Thoracic aorta (tissue), 2 donors: ENCODE data around the gene CCDC34. TPM values are rescaled to one million over a fixed set of nuclear protein-coding genes. Genes with fewer than 3 reads are reported as not detected.
A peak's percentile ranks its signal among the peaks of the same experiment; 100 is the strongest.

Experiments
- ATAC-seq: fragments of 150-250 bp; one replicate; pipeline ENCODE4 v1.8.0; 2017; ENCODE audit warnings: low read depth; ENCODE audit not compliant: insufficient number of reproducible peaks, low FRiP score
- DNase-seq: peaks from one replicate; pipeline ENCODE4 v3.0.0-alpha.2; 2020; ENCODE audit warnings: low spot score
- H3K27ac ChIP-seq, 2 donors: fragments of 200-600 bp; sonication (generic); 1 replicate in 1 of 2; 2 replicates in 1 of 2; pipeline ENCODE4 v1.5.1; 2016; ENCODE audit warnings: mild to moderate bottlenecking in 2 of 2, moderate library complexity in 2 of 2
- H3K27me3 ChIP-seq: fragments of 200-600 bp; sonication (generic); replicated peaks from 2 replicates; pipeline ENCODE4 v1.6.0; 2016; ENCODE audit warnings: mild to moderate bottlenecking; ENCODE audit not compliant: insufficient read depth
- H3K36me3 ChIP-seq: fragments of 200-600 bp; sonication (generic); one replicate; pipeline ENCODE4 v1.5.1; 2016
- H3K4me1 ChIP-seq, 2 donors: fragments of 200-600 bp; sonication (generic); 1 replicate in 1 of 2; 2 replicates in 1 of 2; pipeline versions ENCODE4 v1.5.1 to v1.6.0; 2016; ENCODE audit warnings: low read depth in 2 of 2, mild to moderate bottlenecking in 1 of 2; ENCODE audit not compliant: control insufficient read depth in 1 of 2
- H3K4me3 ChIP-seq: fragments of 200-600 bp; sonication (generic); 2 replicates; pipeline ENCODE4 v1.5.1; 2016; ENCODE audit warnings: mild to moderate bottlenecking
- H3K9me3 ChIP-seq: fragments of 200-600 bp; sonication (generic); 2 replicates; pipeline ENCODE4 v1.5.1; 2016
- total RNA-seq, 2 donors: library from RNA; depleted of rRNA; stranded (reverse); fragments of >200 nt; gene quantifications; one replicate each; pipeline versions ENCODE4 v1.1.0 to v1.2.3, GENCODE V29; 2016
- TF ChIP-seq, protein P1 (sequence below): fragments of 200-600 bp; sonication (generic); IDR thresholded peaks from one replicate; pipeline ENCODE4 v1.5.1; 2019; ENCODE audit warnings: antibody characterized with exemption

The CCDC34 gene
- total RNA-seq, 2 donors from 2014 or later, result 1.5 to 2.3 TPM

DNA sequence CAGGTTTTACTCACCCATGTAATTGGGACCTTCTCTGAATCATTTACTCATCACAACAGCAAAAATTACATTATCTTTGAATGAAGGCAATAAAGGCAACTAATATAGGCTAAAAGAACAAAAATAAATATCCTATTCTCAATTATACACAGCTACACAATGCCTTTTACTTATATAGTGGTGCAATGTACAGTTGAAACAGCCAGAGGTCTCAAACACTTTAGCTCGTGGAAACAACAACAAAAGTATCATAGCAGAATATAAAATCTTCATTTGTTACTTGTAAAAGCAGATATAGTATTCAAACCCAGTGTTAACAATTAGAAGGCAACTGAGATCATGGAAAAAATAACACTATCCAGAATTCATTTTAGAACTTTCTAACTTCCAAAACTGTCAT, 20.6 kb upstream of the CCDC34 start:
- TF ChIP-seq, protein P1, sequence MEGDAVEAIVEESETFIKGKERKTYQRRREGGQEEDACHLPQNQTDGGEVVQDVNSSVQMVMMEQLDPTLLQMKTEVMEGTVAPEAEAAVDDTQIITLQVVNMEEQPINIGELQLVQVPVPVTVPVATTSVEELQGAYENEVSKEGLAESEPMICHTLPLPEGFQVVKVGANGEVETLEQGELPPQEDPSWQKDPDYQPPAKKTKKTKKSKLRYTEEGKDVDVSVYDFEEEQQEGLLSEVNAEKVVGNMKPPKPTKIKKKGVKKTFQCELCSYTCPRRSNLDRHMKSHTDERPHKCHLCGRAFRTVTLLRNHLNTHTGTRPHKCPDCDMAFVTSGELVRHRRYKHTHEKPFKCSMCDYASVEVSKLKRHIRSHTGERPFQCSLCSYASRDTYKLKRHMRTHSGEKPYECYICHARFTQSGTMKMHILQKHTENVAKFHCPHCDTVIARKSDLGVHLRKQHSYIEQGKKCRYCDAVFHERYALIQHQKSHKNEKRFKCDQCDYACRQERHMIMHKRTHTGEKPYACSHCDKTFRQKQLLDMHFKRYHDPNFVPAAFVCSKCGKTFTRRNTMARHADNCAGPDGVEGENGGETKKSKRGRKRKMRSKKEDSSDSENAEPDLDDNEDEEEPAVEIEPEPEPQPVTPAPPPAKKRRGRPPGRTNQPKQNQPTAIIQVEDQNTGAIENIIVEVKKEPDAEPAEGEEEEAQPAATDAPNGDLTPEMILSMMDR, result no peak
- peaks cover 3% of the 10 kb centered on the region for H3K36me3 ChIP-seq
- peak overlapping the region; percentile 66 for H3K4me3 ChIP-seq
- no peak for ATAC-seq
- peak overlapping the region in 1 of 2 donors; percentile 48 for H3K27ac ChIP-seq
- no peaks in the 10 kb centered on the region for H3K9me3 ChIP-seq
- no peak for DNase-seq
- H3K4me1 ChIP-seq, result peaks cover 22 to 53% of the 10 kb centered on the region in 2 donors
- H3K27me3 ChIP-seq, result no peaks in the 10 kb centered on the region

DNA sequence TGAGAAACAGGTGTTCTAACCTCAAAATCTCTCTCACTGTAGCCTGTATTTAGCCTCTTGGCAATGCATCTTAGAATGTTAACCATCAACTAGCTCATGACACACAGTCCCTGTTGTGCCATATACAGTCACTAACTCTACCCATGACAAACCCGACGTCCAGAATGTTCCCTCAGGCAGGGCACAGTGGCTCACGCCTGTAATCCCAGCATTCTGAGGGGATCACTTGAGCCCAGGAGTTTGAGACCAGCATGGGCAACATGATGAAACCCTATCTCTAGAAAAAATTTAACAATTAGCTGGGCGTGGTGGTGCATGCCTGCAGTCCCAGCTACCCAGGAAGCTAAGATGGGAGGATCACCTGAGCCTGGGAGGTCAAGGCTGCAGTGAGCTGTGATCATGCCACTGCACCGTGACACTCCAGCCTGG, 18.2 kb upstream of the CCDC34 start:
- TF ChIP-seq, protein P1, result no peak
- ATAC-seq (no peak), DNase-seq (no peak)
- Histone ChIP-seq H3K36me3 (peaks cover 3% of the 10 kb centered on the region), H3K9me3 (no peaks in the 10 kb centered on the region), H3K27me3 (no peaks in the 10 kb centered on the region), H3K4me3 (no peak overlapping the region), H3K4me1 (peaks cover 8 to 32% of the 10 kb centered on the region in 2 donors), H3K27ac (no peak overlapping the region)

DNA sequence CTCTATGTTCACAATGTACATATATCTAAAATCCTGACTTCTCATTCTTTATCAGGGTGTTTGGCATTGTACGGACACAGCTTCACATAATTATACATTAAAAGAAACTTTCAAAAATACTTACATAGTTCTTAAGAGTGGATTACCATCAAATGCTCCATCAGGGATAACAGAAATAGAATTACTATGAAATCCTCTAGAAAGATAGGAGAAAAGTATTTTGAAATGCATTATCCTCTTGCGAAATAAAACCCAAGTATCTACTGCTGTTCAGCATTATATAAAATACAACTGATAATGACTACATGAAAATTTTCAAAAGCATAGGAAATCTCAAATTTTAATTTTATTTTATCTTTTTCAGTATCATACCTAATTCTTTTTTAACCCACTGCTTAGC, 17.8 kb upstream of the CCDC34 start:
- Histone ChIP-seq H3K27me3 (no peaks in the 10 kb centered on the region), H3K4me1 (peaks cover 3 to 27% of the 10 kb centered on the region in 2 donors), H3K9me3 (no peaks in the 10 kb centered on the region), H3K4me3 (no peak overlapping the region), H3K27ac (no peak overlapping the region), H3K36me3 (peaks cover 3% of the 10 kb centered on the region)
- no peak for DNase-seq
- TF ChIP-seq, protein P1, result no peak
- no peak for ATAC-seq

DNA sequence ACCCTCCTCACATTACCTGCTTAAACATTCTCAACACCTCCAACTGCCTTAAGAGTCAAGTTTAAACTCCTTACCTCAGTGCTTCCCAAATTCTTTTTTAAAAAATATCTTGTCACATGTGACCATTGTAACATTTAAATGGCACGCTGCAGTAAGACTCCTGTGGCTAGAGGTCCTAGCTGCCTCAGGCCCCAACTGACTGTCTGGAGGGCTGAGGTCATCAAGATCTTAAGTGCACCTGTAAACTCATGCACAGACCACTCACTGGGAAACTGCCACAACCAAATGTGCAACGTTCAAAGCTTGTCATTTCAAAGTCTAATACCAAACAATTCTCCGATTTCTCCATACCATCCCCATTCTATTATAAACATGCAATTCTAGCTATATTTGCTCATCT, 16.4 kb upstream of the CCDC34 start:
- no peak overlapping the region for H3K4me3 ChIP-seq
- no peaks in the 10 kb centered on the region for H3K27me3 ChIP-seq
- TF ChIP-seq, protein P1, result no peak
- peaks cover 0 to 16% of the 10 kb centered on the region in 2 donors for H3K4me1 ChIP-seq
- peaks cover 8% of the 10 kb centered on the region for H3K36me3 ChIP-seq
- H3K9me3 ChIP-seq, result no peaks in the 10 kb centered on the region
- no peak overlapping the region for H3K27ac ChIP-seq
- no peak for ATAC-seq
- DNase-seq, result no peak

DNA sequence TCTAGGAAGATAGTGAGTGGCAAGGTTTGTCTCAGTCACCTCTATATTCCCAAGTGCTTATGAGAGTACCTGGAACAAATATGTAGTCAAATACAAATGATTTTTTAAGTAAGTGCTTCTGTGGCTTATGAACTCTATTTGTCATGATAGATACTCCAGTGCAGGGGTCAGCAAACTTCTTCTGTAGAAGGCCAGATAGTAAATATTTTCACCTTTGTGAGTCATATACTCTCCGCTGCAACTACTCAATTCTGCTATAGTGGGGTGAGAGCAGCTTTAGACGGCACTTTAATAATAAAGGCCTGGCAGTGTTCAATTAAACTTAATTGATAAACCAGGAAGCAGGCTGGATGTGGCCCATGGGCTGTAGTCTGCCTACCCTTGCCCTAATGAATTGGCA, 12.4 kb upstream of the CCDC34 start:
- ATAC-seq, result no peak
- H3K36me3 ChIP-seq, result peaks cover 29% of the 10 kb centered on the region
- H3K9me3 ChIP-seq, result no peaks in the 10 kb centered on the region
- H3K27ac ChIP-seq, result no peak overlapping the region
- H3K27me3 ChIP-seq, result no peaks in the 10 kb centered on the region
- TF ChIP-seq, protein P1, result no peak
- H3K4me1 ChIP-seq, result no peaks in the 10 kb centered on the region
- no peak for DNase-seq
- no peak overlapping the region for H3K4me3 ChIP-seq
